ENCODE data around the gene NT5C3A.
A peak's percentile ranks its signal among the peaks of the same experiment; 100 is the strongest.
"Not testable (repeated sequence)": the region's sequence is repeated elsewhere in the genome, so short reads cannot be mapped to it uniquely, and the experiment has no call there.

The NT5C3A gene

GRCh38 chr7:33107136-33108066 lies 44.8 kb upstream of the NT5C3A start:
- H3K4me3 ChIP-seq (ENCODE audit: low read length) = no peak overlapping the region
- H3K79me1 ChIP-seq (ENCODE audit: low read length) = peaks cover 7% of the 10 kb centered on the region
- no peak overlapping the region for H3K23ac ChIP-seq (ENCODE audit: low read length)
- H2BK120ac ChIP-seq (ENCODE audit: low read depth, low read length) = no peak overlapping the region
- no peak overlapping the region for H3K9ac ChIP-seq (ENCODE audit: low read length)
- H3K27me3 ChIP-seq (ENCODE audit: insufficient read depth, low read length, poor library complexity) = no peaks in the 10 kb centered on the region
- DNase-seq = peak; percentile 84
- no peak overlapping the region for H3K27ac ChIP-seq (ENCODE audit: low read depth, low read length)
- no peak overlapping the region for H3K4ac ChIP-seq (ENCODE audit: low read depth, low read length)
- H3K36me3 ChIP-seq (ENCODE audit: control insufficient read depth, insufficient read depth, low read length) = no peaks in the 10 kb centered on the region
- no peak overlapping the region for H2AK5ac ChIP-seq (ENCODE audit: low read length)
- H4K8ac ChIP-seq (ENCODE audit: low read depth, low read length) = no peak overlapping the region
- no peak overlapping the region for H2BK5ac ChIP-seq (ENCODE audit: low read length)
- no peak overlapping the region for H3K56ac ChIP-seq (ENCODE audit: low read length)
- no peak overlapping the region for H3K18ac ChIP-seq (ENCODE audit: low read length)
- WGBS (ENCODE audit: extremely low coverage, insufficient coverage, low lambda C conversion rate) = no CpG with 5 or more reads among the region's 7 CpGs
- peaks cover 3% of the 10 kb centered on the region for H3K79me2 ChIP-seq (ENCODE audit: control insufficient read depth, insufficient read depth, low read length)
- H3K4me1 ChIP-seq (ENCODE audit: control insufficient read depth, low read depth, low read length) = no peaks in the 10 kb centered on the region
- H4K5ac ChIP-seq (ENCODE audit: low read length) = no peak overlapping the region
- no peak overlapping the region for H3K4me2 ChIP-seq (ENCODE audit: low read length)
- H2BK15ac ChIP-seq (replicated peaks; ENCODE audit: low read depth) = no peak overlapping the region

- H3K4me2 ChIP-seq (ENCODE audit: low read length) = no peak overlapping the region
- WGBS (ENCODE audit: extremely low coverage, insufficient coverage, low lambda C conversion rate) = no CpG with 5 or more reads among the region's 3 CpGs
- no peak overlapping the region for H4K5ac ChIP-seq (ENCODE audit: low read length)
- no peak overlapping the region for H3K23ac ChIP-seq (ENCODE audit: low read length)
- DNase-seq = no peak
- H4K8ac ChIP-seq (ENCODE audit: low read depth, low read length) = no peak overlapping the region
- H3K18ac ChIP-seq (ENCODE audit: low read length) = no peak overlapping the region
- H3K27me3 ChIP-seq (ENCODE audit: insufficient read depth, low read length, poor library complexity) = no peaks in the 10 kb centered on the region
- H2BK120ac ChIP-seq (ENCODE audit: low read depth, low read length) = no peak overlapping the region
- H3K56ac ChIP-seq (ENCODE audit: low read length) = no peak overlapping the region
- no peak overlapping the region for H3K4me3 ChIP-seq (ENCODE audit: low read length)
- no peak overlapping the region for H2AK5ac ChIP-seq (ENCODE audit: low read length)
- no peak overlapping the region for H3K4ac ChIP-seq (ENCODE audit: low read depth, low read length)
- H3K9ac ChIP-seq (ENCODE audit: low read length) = no peak overlapping the region
- no peak overlapping the region for H3K27ac ChIP-seq (ENCODE audit: low read depth, low read length)
- H3K36me3 ChIP-seq (ENCODE audit: control insufficient read depth, insufficient read depth, low read length) = peaks cover 10% of the 10 kb centered on the region
- H3K79me1 ChIP-seq (ENCODE audit: low read length) = peaks cover 7% of the 10 kb centered on the region
- H2BK5ac ChIP-seq (ENCODE audit: low read length) = no peak overlapping the region
- H2BK15ac ChIP-seq (replicated peaks; ENCODE audit: low read depth) = no peak overlapping the region
- H3K4me1 ChIP-seq (ENCODE audit: control insufficient read depth, low read depth, low read length) = no peaks in the 10 kb centered on the region
- peaks cover 3% of the 10 kb centered on the region for H3K79me2 ChIP-seq (ENCODE audit: control insufficient read depth, insufficient read depth, low read length)
Observed at GRCh38 chr7:33101906-33102305, 39.3 kb upstream of the NT5C3A start.

- H3K27me3 ChIP-seq (ENCODE audit: insufficient read depth, low read length, poor library complexity) = no peaks in the 10 kb centered on the region
- H3K4ac ChIP-seq (ENCODE audit: low read depth, low read length) = no peak overlapping the region
- H3K36me3 ChIP-seq (ENCODE audit: control insufficient read depth, insufficient read depth, low read length) = peaks cover 12% of the 10 kb centered on the region
- no peak overlapping the region for H2BK120ac ChIP-seq (ENCODE audit: low read depth, low read length)
- H3K4me2 ChIP-seq (ENCODE audit: low read length) = no peak overlapping the region
- no peak overlapping the region for H2AK5ac ChIP-seq (ENCODE audit: low read length)
- no peaks in the 10 kb centered on the region for H3K4me1 ChIP-seq (ENCODE audit: control insufficient read depth, low read depth, low read length)
- peaks cover 3% of the 10 kb centered on the region for H3K79me2 ChIP-seq (ENCODE audit: control insufficient read depth, insufficient read depth, low read length)
- peaks cover 6% of the 10 kb centered on the region for H3K79me1 ChIP-seq (ENCODE audit: low read length)
- H4K5ac ChIP-seq (ENCODE audit: low read length) = no peak overlapping the region
- H3K9ac ChIP-seq (ENCODE audit: low read length) = no peak overlapping the region
- WGBS (ENCODE audit: extremely low coverage, insufficient coverage, low lambda C conversion rate) = no CpG with 5 or more reads among the region's 3 CpGs
- no peak overlapping the region for H2BK15ac ChIP-seq (replicated peaks; ENCODE audit: low read depth)
- H3K56ac ChIP-seq (ENCODE audit: low read length) = no peak overlapping the region
- H4K8ac ChIP-seq (ENCODE audit: low read depth, low read length) = no peak overlapping the region
- no peak overlapping the region for H3K18ac ChIP-seq (ENCODE audit: low read length)
- no peak overlapping the region for H3K23ac ChIP-seq (ENCODE audit: low read length)
- no peak for DNase-seq
- no peak overlapping the region for H3K27ac ChIP-seq (ENCODE audit: low read depth, low read length)
- no peak overlapping the region for H3K4me3 ChIP-seq (ENCODE audit: low read length)
- H2BK5ac ChIP-seq (ENCODE audit: low read length) = no peak overlapping the region
Observed at GRCh38 chr7:33100770-33101169, 38.2 kb upstream of the NT5C3A start.

- H3K4me1 ChIP-seq (ENCODE audit: control insufficient read depth, low read depth, low read length) = no peaks in the 10 kb centered on the region
- H3K4me2 ChIP-seq (ENCODE audit: low read length) = no peak overlapping the region
- WGBS (ENCODE audit: extremely low coverage, insufficient coverage, low lambda C conversion rate) = no CpG with 5 or more reads among the region's 4 CpGs
- no peak overlapping the region for H2BK5ac ChIP-seq (ENCODE audit: low read length)
- DNase-seq = no peak
- no peak overlapping the region for H2BK15ac ChIP-seq (replicated peaks; ENCODE audit: low read depth)
- H2BK120ac ChIP-seq (ENCODE audit: low read depth, low read length) = no peak overlapping the region
- H2AK5ac ChIP-seq (ENCODE audit: low read length) = no peak overlapping the region
- no peak overlapping the region for H4K8ac ChIP-seq (ENCODE audit: low read depth, low read length)
- no peak overlapping the region for H3K4ac ChIP-seq (ENCODE audit: low read depth, low read length)
- H3K18ac ChIP-seq (ENCODE audit: low read length) = no peak overlapping the region
- H3K79me1 ChIP-seq (ENCODE audit: low read length) = peaks cover 3% of the 10 kb centered on the region
- no peak overlapping the region for H4K5ac ChIP-seq (ENCODE audit: low read length)
- H3K27ac ChIP-seq (ENCODE audit: low read depth, low read length) = no peak overlapping the region
- H3K56ac ChIP-seq (ENCODE audit: low read length) = no peak overlapping the region
- no peak overlapping the region for H3K4me3 ChIP-seq (ENCODE audit: low read length)
- no peak overlapping the region for H3K23ac ChIP-seq (ENCODE audit: low read length)
- no peaks in the 10 kb centered on the region for H3K79me2 ChIP-seq (ENCODE audit: control insufficient read depth, insufficient read depth, low read length)
- H3K27me3 ChIP-seq (ENCODE audit: insufficient read depth, low read length, poor library complexity) = no peaks in the 10 kb centered on the region
- peaks cover 12% of the 10 kb centered on the region for H3K36me3 ChIP-seq (ENCODE audit: control insufficient read depth, insufficient read depth, low read length)
- no peak overlapping the region for H3K9ac ChIP-seq (ENCODE audit: low read length)
Observed at GRCh38 chr7:33099154-33099940, 36.8 kb upstream of the NT5C3A start.

DNA sequence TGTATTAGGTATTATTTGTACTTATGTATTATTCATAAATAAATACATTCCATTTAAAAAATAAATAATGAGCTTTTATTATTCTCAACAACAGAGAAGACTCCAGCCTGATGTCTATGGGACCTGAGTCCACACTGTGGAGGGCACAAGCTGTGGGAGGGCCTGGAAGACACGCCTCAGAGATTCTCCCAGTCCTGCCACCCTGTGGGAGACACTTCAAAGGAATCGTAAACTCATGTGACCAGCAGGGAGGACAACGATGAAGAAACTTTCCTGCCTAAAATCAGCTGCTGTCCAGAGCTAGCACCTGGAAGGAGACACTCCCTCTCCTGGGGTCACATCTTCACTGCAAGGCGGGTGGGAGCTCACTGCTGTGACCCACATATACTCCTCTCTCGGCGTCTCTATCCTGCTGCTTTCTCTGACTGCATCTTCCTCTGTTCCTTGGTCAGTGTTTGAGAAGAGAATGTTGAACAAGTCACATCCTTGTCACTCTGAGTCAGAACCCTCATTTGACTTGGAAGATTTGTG lies 32.2 kb upstream of the NT5C3A start:
- H3K4me1 ChIP-seq (ENCODE audit: control insufficient read depth, low read depth, low read length); H3K36me3 ChIP-seq (ENCODE audit: control insufficient read depth, insufficient read depth, low read length); H3K4ac ChIP-seq (ENCODE audit: low read depth, low read length); H3K27ac ChIP-seq (ENCODE audit: low read depth, low read length); H4K5ac ChIP-seq (ENCODE audit: low read length); H3K9ac ChIP-seq (ENCODE audit: low read length); H3K18ac ChIP-seq (ENCODE audit: low read length); H2BK5ac ChIP-seq (ENCODE audit: low read length); H2BK120ac ChIP-seq (ENCODE audit: low read depth, low read length); H3K27me3 ChIP-seq (ENCODE audit: insufficient read depth, low read length, poor library complexity); H3K56ac ChIP-seq (ENCODE audit: low read length); H3K23ac ChIP-seq (ENCODE audit: low read length); H3K4me2 ChIP-seq (ENCODE audit: low read length); DNase-seq; H3K79me2 ChIP-seq (ENCODE audit: control insufficient read depth, insufficient read depth, low read length); H3K79me1 ChIP-seq (ENCODE audit: low read length); H2AK5ac ChIP-seq (ENCODE audit: low read length); H3K4me3 ChIP-seq (ENCODE audit: low read length); H4K8ac ChIP-seq (ENCODE audit: low read depth, low read length); H2BK15ac ChIP-seq (replicated peaks; ENCODE audit: low read depth): not testable (repeated sequence)
- no CpG with 5 or more reads among the region's 6 CpGs for WGBS (ENCODE audit: extremely low coverage, insufficient coverage, low lambda C conversion rate)
